ENCODE measurements around the gene GMEB1. TPM values are rescaled to one million over a fixed set of nuclear protein-coding genes. Genes with fewer than 3 reads are reported as not detected.
"Not testable (repeated sequence)": the region's sequence is repeated elsewhere in the genome, so short reads cannot be mapped to it uniquely, and the experiment has no call there.

Gene GMEB1
- total RNA-seq, 1 donor from 2014 or later, result 22.8 TPM

DNA sequence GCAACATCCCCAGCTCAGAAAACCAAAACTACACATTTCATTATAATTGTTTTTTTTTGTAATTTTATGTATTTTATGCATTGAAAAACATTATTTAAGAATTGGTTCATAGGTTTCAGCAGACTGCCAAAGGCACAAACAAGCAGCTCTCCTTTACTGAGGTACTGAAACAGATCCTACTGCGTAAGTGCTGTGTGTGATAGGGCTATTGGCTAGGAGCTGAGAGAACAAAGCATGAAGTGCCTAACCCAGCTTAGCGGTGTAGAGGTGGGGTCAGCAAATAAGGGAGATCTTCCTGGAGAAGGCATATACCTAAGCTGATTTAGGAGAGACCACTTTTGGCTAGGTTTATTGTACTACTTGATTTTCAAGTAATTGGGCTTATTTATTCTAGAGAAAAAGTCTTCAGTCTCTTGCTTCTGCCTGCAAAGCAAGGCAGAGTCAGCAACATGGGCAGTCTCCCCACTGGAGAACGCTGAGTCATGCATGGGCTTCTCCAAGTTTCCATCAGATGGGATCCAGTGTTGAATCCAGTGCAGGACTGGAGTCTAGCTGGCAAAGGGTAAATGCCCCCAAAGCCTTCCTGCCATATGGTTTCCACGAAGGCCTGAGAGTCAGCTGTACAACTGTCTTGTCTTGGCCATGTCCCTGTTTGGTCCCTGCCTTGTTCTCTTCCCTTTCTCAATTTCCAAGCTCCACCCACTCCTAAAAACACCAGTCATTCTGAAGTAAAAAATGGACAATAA, 50.2 kb downstream of the GMEB1 start:
- no peak for DNase-seq (ENCODE audit: low read depth, low spot score)
- H3K36me3 Mint-ChIP-seq (ENCODE audit: low read depth), result peaks cover 11% of the 10 kb centered on the region
- no peaks in the 10 kb centered on the region for H3K27me3 Mint-ChIP-seq (ENCODE audit: low read depth)
- peak overlapping the region; percentile 36 for H3K27ac Mint-ChIP-seq (ENCODE audit: unreplicated experiment)
- no peaks in the 10 kb centered on the region for H3K4me1 Mint-ChIP-seq
- peaks cover 4% of the 10 kb centered on the region for H3K9me3 Mint-ChIP-seq
- TF ChIP-seq, protein P1, sequence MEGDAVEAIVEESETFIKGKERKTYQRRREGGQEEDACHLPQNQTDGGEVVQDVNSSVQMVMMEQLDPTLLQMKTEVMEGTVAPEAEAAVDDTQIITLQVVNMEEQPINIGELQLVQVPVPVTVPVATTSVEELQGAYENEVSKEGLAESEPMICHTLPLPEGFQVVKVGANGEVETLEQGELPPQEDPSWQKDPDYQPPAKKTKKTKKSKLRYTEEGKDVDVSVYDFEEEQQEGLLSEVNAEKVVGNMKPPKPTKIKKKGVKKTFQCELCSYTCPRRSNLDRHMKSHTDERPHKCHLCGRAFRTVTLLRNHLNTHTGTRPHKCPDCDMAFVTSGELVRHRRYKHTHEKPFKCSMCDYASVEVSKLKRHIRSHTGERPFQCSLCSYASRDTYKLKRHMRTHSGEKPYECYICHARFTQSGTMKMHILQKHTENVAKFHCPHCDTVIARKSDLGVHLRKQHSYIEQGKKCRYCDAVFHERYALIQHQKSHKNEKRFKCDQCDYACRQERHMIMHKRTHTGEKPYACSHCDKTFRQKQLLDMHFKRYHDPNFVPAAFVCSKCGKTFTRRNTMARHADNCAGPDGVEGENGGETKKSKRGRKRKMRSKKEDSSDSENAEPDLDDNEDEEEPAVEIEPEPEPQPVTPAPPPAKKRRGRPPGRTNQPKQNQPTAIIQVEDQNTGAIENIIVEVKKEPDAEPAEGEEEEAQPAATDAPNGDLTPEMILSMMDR (conservative IDR thresholded peaks at IDR 0.05), result no peak
- H3K4me3 Mint-ChIP-seq, result no peak overlapping the region

DNA sequence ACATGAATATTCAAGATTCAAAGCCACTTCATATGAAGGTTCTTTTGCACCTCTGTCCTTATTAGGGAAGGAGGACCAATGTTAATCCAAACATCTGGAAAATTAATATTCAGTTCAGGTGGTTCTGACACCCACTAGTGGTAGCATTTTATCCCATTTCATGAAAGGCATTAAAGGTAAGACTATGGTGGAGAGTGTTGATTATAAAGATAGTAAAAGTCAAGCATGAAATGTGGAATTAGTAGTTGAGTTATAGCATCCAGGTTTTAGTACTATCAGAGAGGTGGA, 50.7 kb downstream of the GMEB1 start:
- DNase-seq (ENCODE audit: low read depth, low spot score), result no peak
- H3K4me3 Mint-ChIP-seq, result no peak overlapping the region
- H3K27ac Mint-ChIP-seq (ENCODE audit: unreplicated experiment), result no peak overlapping the region
- H3K27me3 Mint-ChIP-seq (ENCODE audit: low read depth), result no peaks in the 10 kb centered on the region
- TF ChIP-seq, protein P1 (conservative IDR thresholded peaks at IDR 0.05), result no peak
- H3K9me3 Mint-ChIP-seq, result peaks cover 4% of the 10 kb centered on the region
- H3K4me1 Mint-ChIP-seq, result no peaks in the 10 kb centered on the region
- H3K36me3 Mint-ChIP-seq (ENCODE audit: low read depth), result peaks cover 7% of the 10 kb centered on the region

DNA sequence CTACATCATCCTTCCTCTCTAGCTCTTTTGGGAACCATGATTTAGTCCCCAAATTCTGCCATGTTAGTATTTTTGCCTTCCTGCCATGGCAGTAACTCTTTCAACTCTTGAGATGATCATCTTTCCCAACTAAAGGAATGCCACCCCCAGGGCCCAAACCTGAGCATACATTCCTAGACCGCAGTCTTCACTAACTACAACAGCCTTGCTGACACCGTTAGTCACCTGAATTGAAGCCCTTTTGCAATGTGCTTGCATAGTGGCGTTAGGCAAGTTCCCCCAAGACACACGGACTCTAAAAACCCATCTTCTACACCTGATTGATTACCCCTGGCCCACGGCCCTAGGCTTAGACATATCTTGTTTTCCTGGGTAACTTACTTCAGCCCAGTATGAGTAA, 51.8 kb downstream of the GMEB1 start:
- no peaks in the 10 kb centered on the region for H3K27me3 Mint-ChIP-seq (ENCODE audit: low read depth)
- H3K9me3 Mint-ChIP-seq, result peaks cover 4% of the 10 kb centered on the region
- H3K36me3 Mint-ChIP-seq (ENCODE audit: low read depth), result peaks cover 2% of the 10 kb centered on the region
- TF ChIP-seq, protein P1 (conservative IDR thresholded peaks at IDR 0.05), result no peak
- H3K27ac Mint-ChIP-seq (ENCODE audit: unreplicated experiment), result no peak overlapping the region
- no peak overlapping the region for H3K4me3 Mint-ChIP-seq
- H3K4me1 Mint-ChIP-seq, result no peaks in the 10 kb centered on the region
- no peak for DNase-seq (ENCODE audit: low read depth, low spot score)

DNA sequence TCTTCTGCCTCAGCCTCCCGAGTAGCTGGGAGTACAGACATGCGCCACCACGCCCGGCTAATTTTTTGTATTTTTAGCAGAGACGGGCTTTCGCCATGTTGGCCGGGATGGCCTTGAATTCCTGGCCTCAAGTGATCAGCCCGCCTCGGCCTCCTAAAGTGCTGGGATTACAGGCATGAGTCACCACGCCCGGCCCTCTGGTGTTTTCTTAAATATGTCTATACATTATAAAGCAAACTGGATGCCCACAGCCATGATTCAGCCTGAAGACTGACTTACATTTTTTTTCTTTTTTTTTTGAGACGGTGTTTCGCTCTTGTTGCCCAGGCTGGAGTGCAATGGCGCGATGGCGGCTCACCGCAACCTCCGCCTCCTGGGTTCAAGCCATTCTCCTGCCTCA, 53.3 kb downstream of the GMEB1 start:
- H3K27ac Mint-ChIP-seq (ENCODE audit: unreplicated experiment); H3K36me3 Mint-ChIP-seq (ENCODE audit: low read depth); H3K9me3 Mint-ChIP-seq; H3K27me3 Mint-ChIP-seq (ENCODE audit: low read depth); H3K4me1 Mint-ChIP-seq; H3K4me3 Mint-ChIP-seq; DNase-seq (ENCODE audit: low read depth, low spot score): not testable (repeated sequence)

DNA sequence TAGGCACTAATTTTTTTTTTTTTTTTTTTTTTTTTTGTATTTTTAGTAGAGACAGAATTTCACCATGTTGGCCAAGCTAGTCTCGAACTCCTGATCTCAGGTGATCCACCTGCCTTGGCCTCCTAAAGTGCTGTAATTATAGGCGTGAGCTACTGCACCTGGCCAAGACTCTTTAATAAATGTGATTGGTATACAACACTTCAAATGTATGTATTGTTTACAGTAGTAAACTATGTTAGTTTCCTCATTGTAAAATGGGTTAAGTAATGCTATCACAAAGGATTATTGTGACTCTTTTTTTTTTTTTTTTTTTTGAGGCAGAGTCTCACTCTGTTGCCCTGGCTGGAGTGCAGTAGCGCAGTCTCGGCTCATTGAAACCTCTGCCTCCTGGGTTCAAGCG, 56.8 kb downstream of the GMEB1 start:
- H3K36me3 Mint-ChIP-seq (ENCODE audit: low read depth); H3K27ac Mint-ChIP-seq (ENCODE audit: unreplicated experiment); DNase-seq (ENCODE audit: low read depth, low spot score); H3K4me1 Mint-ChIP-seq; H3K9me3 Mint-ChIP-seq; H3K27me3 Mint-ChIP-seq (ENCODE audit: low read depth); H3K4me3 Mint-ChIP-seq: not testable (repeated sequence)

DNA sequence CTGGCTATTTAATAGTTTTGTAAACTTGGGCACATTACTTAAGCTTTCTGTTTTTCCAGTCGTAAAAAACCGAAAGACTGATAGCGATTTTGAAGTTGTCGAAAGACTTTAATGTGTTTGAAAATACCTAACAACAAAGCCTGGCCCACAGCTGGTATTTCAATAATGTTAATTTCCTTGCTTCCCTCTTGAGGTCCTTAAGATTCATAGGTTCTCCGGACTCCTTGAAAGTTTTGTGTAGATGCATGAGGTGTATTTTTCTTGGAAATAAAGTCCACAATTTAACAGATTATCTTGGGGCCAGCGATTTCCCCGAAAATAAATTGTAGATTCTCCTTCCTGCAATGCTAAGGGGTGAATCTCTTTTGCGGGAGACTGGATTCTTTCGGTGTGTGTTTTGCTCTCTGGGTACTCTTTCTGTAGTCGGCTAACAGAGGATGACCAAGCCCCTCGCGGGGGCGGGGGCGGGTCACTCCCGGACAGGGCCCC, 67.4 kb downstream of the GMEB1 start:
- H3K9me3 Mint-ChIP-seq, result no peaks in the 10 kb centered on the region
- TF ChIP-seq, protein P1 (conservative IDR thresholded peaks at IDR 0.05), result no peak
- peaks cover 21% of the 10 kb centered on the region for H3K36me3 Mint-ChIP-seq (ENCODE audit: low read depth)
- H3K4me1 Mint-ChIP-seq, result peaks cover 38% of the 10 kb centered on the region
- peak overlapping the region; percentile 98 for H3K27ac Mint-ChIP-seq (ENCODE audit: unreplicated experiment)
- DNase-seq (ENCODE audit: low read depth, low spot score), result no peak
- peaks cover 4% of the 10 kb centered on the region for H3K27me3 Mint-ChIP-seq (ENCODE audit: low read depth)
- H3K4me3 Mint-ChIP-seq, result peak overlapping the region; percentile 96

Measured in neural crest cell (in vitro differentiated cells).